K562 (cell line): ENCODE measurements around the gene PCNX3. TPM values are rescaled to one million over a fixed set of nuclear protein-coding genes. Genes with fewer than 3 reads are reported as not detected.

ENCODE experiments used
- BRD9 ChIP-seq: fragments of 450-650 bp; IDR thresholded peaks from 2 replicates; pipeline ENCODE4 v1.6.1; 2018; ENCODE audit warnings: low read depth; ENCODE audit not compliant: partially characterized antibody
- DEAF1 ChIP-seq: fragments of 450-650 bp; formaldehyde crosslinking; IDR thresholded peaks from 2 replicates; pipeline ENCODE4 v1.4.0; 2020; ENCODE audit warnings: mild to moderate bottlenecking, moderate library complexity
- E2F6 ChIP-seq, 2 experiments: IDR thresholded peaks; 2 replicates each; pipeline ENCODE4 v1.6.1; 2011; ENCODE audit warnings: borderline replicate concordance in 1 of 2, control low read depth in 1 of 2, low read depth in 1 of 2, low read length in 1 of 2, mild to moderate bottlenecking in 1 of 2, mixed read lengths in 1 of 2, moderate library complexity in 1 of 2; ENCODE audit not compliant: insufficient read depth in 1 of 2, insufficient read length in 1 of 2, poor library complexity in 1 of 2, severe bottlenecking in 1 of 2; ENCODE audit errors: extremely low read depth in 1 of 2
- FIP1L1 ChIP-seq: fragments of 200-400 bp; formaldehyde crosslinking; IDR thresholded peaks from 2 replicates; pipeline ENCODE4 v1.6.1; 2018; ENCODE audit warnings: mild to moderate bottlenecking, low read depth, low read length; ENCODE audit not compliant: poor library complexity, severe bottlenecking
- GTF2E2 ChIP-seq: fragments of 200-800 bp; sonication (Bioruptor generic); IDR thresholded peaks from 2 replicates; pipeline ENCODE4 v1.6.1; 2016; ENCODE audit warnings: missing genetic modification characterization, missing compliant biosample characterization
- HMGN3 ChIP-seq: IDR thresholded peaks from 2 replicates; pipeline ENCODE4 v1.6.1; 2011; ENCODE audit warnings: borderline replicate concordance, low read depth, mild to moderate bottlenecking, mixed read lengths, low read length; ENCODE audit not compliant: insufficient read length; ENCODE audit errors: extremely low read depth
- JUN ChIP-seq, 2 experiments: sonication (generic) in 1 of 2; formaldehyde crosslinking in 1 of 2; IDR thresholded peaks; 2 replicates each; pipeline versions ENCODE4 v1.6.1 to v1.8.0; 2012 to 2022; ENCODE audit warnings: borderline replicate concordance in 2 of 2, mild to moderate bottlenecking in 2 of 2, improper control_type of control experiment in 1 of 2, low read depth in 1 of 2, low read length in 1 of 2, missing genetic modification reagents in 1 of 2
- JUND ChIP-seq, 2 experiments: IDR thresholded peaks; 2 replicates in 1 of 2; 3 replicates in 1 of 2; pipeline ENCODE4 v1.6.1; 2011; ENCODE audit warnings: borderline replicate concordance in 2 of 2, low read depth in 2 of 2, low read length in 2 of 2, improper control_type of control experiment in 1 of 2, missing biosample characterization in 1 of 2, missing genetic modification characterization in 1 of 2, missing genetic modification reagents in 1 of 2
- MYC ChIP-seq, 2 experiments: fragments of 250-450 bp in 1 of 2; sonication (Bioruptor Pico) in 1 of 2; IDR thresholded peaks; 2 replicates each; pipeline versions ENCODE4 v1.5.1 to v1.6.1; 2012 to 2021; ENCODE audit warnings: low read depth in 2 of 2, borderline replicate concordance in 1 of 2, improper control_type of control experiment in 1 of 2, low read length in 1 of 2, mild to moderate bottlenecking in 1 of 2, moderate library complexity in 1 of 2
- MYNN ChIP-seq, 2 experiments: sonication (generic); formaldehyde crosslinking in 1 of 2; IDR thresholded peaks; 2 replicates each; pipeline versions ENCODE4 v1.5.0 to v1.6.1; 2016 to 2020; ENCODE audit warnings: antibody characterized with exemption in 1 of 2, missing genetic modification reagents in 1 of 2
- NEUROD1 ChIP-seq: fragments of 150-350 bp; IDR thresholded peaks from 2 replicates; pipeline ENCODE4 v1.6.1; 2014; ENCODE audit warnings: borderline replicate concordance, low read length, low read depth; ENCODE audit not compliant: partially characterized antibody
- PTBP1 ChIP-seq: fragments of 200-400 bp; formaldehyde crosslinking; IDR thresholded peaks from 2 replicates; pipeline ENCODE4 v1.6.1; 2017; ENCODE audit warnings: low read depth, low read length
- RBFOX2 ChIP-seq: fragments of 200-400 bp; formaldehyde crosslinking; IDR thresholded peaks from 2 replicates; pipeline ENCODE4 v1.6.1; 2017; ENCODE audit warnings: low read depth, mild to moderate bottlenecking, low read length, moderate library complexity
- RBM22 ChIP-seq: fragments of 200-400 bp; formaldehyde crosslinking; IDR thresholded peaks from 2 replicates; pipeline ENCODE4 v1.6.1; 2018; ENCODE audit warnings: low read length, low read depth; ENCODE audit not compliant: poor library complexity, severe bottlenecking
- SIN3B ChIP-seq: fragments of 450-650 bp; IDR thresholded peaks from 2 replicates; pipeline ENCODE4 v1.6.1; 2017; ENCODE audit warnings: low read depth, mild to moderate bottlenecking, moderate library complexity
- ZBTB7A ChIP-seq: IDR thresholded peaks from 2 replicates; pipeline ENCODE4 v1.6.1; 2011; ENCODE audit warnings: low read depth, mild to moderate bottlenecking, low read length, moderate library complexity, borderline replicate concordance; ENCODE audit not compliant: control insufficient read depth
- ZNF184 ChIP-seq: sonication (generic); formaldehyde crosslinking; IDR thresholded peaks from 2 replicates; pipeline ENCODE4 v1.5.0; 2020; ENCODE audit warnings: missing genetic modification reagents
- ZNF408 ChIP-seq: fragments of 250-450 bp; sonication (Bioruptor Pico); IDR thresholded peaks from 2 replicates; pipeline ENCODE4 v1.4.0; 2020; ENCODE audit warnings: low read depth, mild to moderate bottlenecking, moderate library complexity
- ZNF780A ChIP-seq: fragments of 250-450 bp; sonication (Bioruptor Pico); IDR thresholded peaks from 2 replicates; pipeline ENCODE4 v1.5.0; 2021; ENCODE audit warnings: mild to moderate bottlenecking
- polyA plus RNA-seq, 8 experiments: library from polyadenylated mRNA; depleted of rRNA in 4 of 8; stranded (reverse) in 5 of 8; unstranded in 3 of 8; fragments of >200 nt; fragmentation: Nextera tagmentation in 2 of 8; fragmentation: Illumina TruSeq in 1 of 8; extraction: Ambion mirVana in 2 of 8; extraction: Trizol in 1 of 8; gene quantifications; 2 replicates each; pipeline versions ENCODE4 v1.2.1 to v1.2.3, GENCODE V29; 2011 to 2014; ENCODE audit warnings: inconsistent platforms in 1 of 8, missing spikeins in 1 of 8
- total RNA-seq, 7 experiments: library from RNA; depleted of rRNA in 6 of 7; stranded (reverse); fragments of >200 nt in 6 of 7; fragmentation: Illumina TruSeq in 2 of 7; extraction: Trizol in 2 of 7; gene quantifications; 2 replicates each; pipeline versions ENCODE4 v1.2.1 to v1.2.3, GENCODE V29; 2011 to 2021; ENCODE audit warnings: low replicate concordance in 1 of 7
- TF ChIP-seq, protein P1 (sequence below), 3 experiments: IDR thresholded peaks in 2 of 3; conservative IDR thresholded peaks in 1 of 3; 2 replicates each; pipeline ENCODE4 v1.5.1; 2011 to 2012; ENCODE audit warnings: low read length in 3 of 3, mild to moderate bottlenecking in 3 of 3, control low read depth in 2 of 3, improper control_type of control experiment in 1 of 3, inconsistent platforms in 1 of 3, low read depth in 1 of 3, mixed read lengths in 1 of 3, moderate library complexity in 1 of 3; ENCODE audit not compliant: insufficient read depth in 2 of 3

The PCNX3 gene
- total and polyA plus RNA-seq, 9 of the 15 experiments (the other 6 are each of a cell fraction or from before 2014, with no cell fraction given) = 0.11 to 47.8 (median 12.8) TPM

DNA sequence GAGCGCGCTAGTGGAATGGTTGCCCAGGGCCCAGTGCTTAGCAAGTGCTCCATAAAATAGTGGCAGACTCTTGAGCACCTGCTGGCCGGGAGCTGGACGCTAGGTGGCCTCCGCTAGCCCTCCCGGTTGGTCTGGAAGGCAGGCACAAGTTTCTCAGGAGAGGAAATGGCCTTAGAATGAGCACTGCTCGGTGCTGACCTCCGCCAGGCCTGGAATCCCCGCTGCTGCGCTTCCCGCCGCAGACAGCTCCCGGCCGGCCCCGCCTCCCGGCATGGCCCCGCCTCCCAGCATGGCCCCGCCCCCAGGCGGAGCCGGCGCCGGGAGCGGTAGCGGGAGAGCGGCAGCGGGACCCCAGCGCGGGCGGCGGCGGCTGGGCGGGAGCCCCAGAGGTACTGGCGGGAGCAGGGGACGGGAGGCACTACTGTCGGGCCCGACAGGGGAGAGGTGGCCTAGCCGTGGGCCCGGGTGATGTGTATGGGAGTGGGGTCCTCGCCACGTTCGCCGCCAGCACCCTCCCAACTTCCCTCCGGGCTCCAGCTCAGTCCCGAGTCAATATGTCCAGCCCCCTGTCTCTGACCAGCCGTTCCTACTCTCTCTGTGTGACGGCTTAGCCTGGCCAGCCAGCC, 22.3 kb downstream of the PCNX3 start, which contains the start of gene SIPA1 (continued):
- no peak for TF ChIP-seq ZNF408 (CRISPR knock-in tag)
- TF ChIP-seq SIN3B = peak; percentile 30; the same call in 1 of the 2 replicates
- TF ChIP-seq DEAF1 = 0 out of 2 replicates have a peak, but pooled peaks have one; percentile 18
- no peak for TF ChIP-seq RBM22
- TF ChIP-seq MYNN (IDR thresholded peaks at IDR 0.05) = no peak; the same call in 1 of the 2 replicates
- TF ChIP-seq MYNN (CRISPR knock-in tag; IDR thresholded peaks at IDR 0.05) = no peak
- peak; percentile 34 for TF ChIP-seq BRD9
- peak; percentile 79; the same call in 1 of the 2 replicates for TF ChIP-seq ZBTB7A
- TF ChIP-seq JUN (IDR thresholded peaks at IDR 0.05; ENCODE audit: borderline replicate concordance, low read depth, low read length) = 0 out of 2 replicates have a peak, but pooled peaks have one; percentile 24
- no peak for TF ChIP-seq JUN (CRISPR knock-in tag; IDR thresholded peaks at IDR 0.05; ENCODE audit: borderline replicate concordance)
- TF ChIP-seq MYC (IDR thresholded peaks at IDR 0.05; ENCODE audit: low read depth, low read length) = peak; percentile 52
- no peak for TF ChIP-seq MYC (CRISPR knock-in tag; IDR thresholded peaks at IDR 0.05; ENCODE audit: borderline replicate concordance, low read depth)
- peak; percentile 23 for TF ChIP-seq FIP1L1
- no peak; the same call in 1 of the 2 replicates for TF ChIP-seq GTF2E2 (tag)
- no peak for TF ChIP-seq NEUROD1
- peak; percentile 80 for TF ChIP-seq HMGN3
- TF ChIP-seq ZNF184 = no peak
- TF ChIP-seq RBFOX2 = peak; percentile 80
- TF ChIP-seq PTBP1 = no peak
- TF ChIP-seq E2F6 (IDR thresholded peaks at IDR 0.05; ENCODE audit: borderline replicate concordance in 1 of 2, extremely low read depth in 1 of 2, insufficient read depth in 1 of 2, insufficient read length in 1 of 2, low read depth in 1 of 2, low read length in 1 of 2, poor library complexity in 1 of 2, severe bottlenecking in 1 of 2) = peak; percentile 36 to 69
- TF ChIP-seq, protein P1, sequence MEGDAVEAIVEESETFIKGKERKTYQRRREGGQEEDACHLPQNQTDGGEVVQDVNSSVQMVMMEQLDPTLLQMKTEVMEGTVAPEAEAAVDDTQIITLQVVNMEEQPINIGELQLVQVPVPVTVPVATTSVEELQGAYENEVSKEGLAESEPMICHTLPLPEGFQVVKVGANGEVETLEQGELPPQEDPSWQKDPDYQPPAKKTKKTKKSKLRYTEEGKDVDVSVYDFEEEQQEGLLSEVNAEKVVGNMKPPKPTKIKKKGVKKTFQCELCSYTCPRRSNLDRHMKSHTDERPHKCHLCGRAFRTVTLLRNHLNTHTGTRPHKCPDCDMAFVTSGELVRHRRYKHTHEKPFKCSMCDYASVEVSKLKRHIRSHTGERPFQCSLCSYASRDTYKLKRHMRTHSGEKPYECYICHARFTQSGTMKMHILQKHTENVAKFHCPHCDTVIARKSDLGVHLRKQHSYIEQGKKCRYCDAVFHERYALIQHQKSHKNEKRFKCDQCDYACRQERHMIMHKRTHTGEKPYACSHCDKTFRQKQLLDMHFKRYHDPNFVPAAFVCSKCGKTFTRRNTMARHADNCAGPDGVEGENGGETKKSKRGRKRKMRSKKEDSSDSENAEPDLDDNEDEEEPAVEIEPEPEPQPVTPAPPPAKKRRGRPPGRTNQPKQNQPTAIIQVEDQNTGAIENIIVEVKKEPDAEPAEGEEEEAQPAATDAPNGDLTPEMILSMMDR (IDR thresholded peaks at IDR 0.05 in 2 of 3, conservative IDR thresholded peaks at IDR 0.05 in 1 of 3; ENCODE audit: insufficient read depth in 2 of 3, low read depth in 1 of 3, low read length in 3 of 3) = peak; percentile 69 to 74 (median 71)
- peak; percentile 39 for TF ChIP-seq JUND (IDR thresholded peaks at IDR 0.05; ENCODE audit: borderline replicate concordance, low read depth, low read length)
- TF ChIP-seq JUND (tag; IDR thresholded peaks at IDR 0.05; ENCODE audit: borderline replicate concordance, low read depth, low read length) = no peak
- 0 out of 2 replicates have a peak, but pooled peaks have one; percentile 37 for TF ChIP-seq ZNF780A
